Thyroid gland (tissue), 4 donors: ENCODE measurements around the gene ABCA12.

Experiments
- POLR2A ChIP-seq, 2 donors: fragments of 450-650 bp; IDR thresholded peaks; one replicate each; pipeline ENCODE4 v1.6.1; 2017; ENCODE audit warnings: antibody characterized with exemption in 2 of 2, mild to moderate bottlenecking in 2 of 2, moderate library complexity in 1 of 2
- TF ChIP-seq, protein P1 (sequence below), 6 experiments: fragments of 200-600 bp in 3 of 6; fragments of 450-650 bp in 3 of 6; sonication (generic) in 3 of 6; IDR thresholded peaks; one replicate each; pipeline ENCODE4 v1.5.1; 2016 to 2019; ENCODE audit warnings: antibody characterized with exemption in 6 of 6, mild to moderate bottlenecking in 2 of 6, inconsistent platforms in 1 of 6, moderate library complexity in 1 of 6

DNA sequence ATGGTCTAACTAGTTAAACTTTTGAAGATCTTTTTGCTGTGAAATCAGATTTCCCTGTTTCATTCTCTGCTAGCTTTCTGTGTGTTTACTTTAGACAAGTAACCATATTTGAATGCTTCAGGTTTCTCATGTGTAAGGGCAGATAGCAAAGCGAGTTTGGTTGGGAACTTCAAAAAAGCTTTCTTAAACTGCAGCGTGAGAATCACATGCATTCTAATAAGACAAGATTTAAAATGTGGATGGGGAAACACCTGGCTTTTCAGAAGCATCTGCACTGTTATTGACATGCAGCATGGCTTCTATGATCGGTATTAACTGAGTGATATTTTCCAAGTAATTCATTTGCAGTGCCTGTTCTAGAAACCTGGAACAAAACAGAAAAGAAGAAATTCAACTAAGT is 119.3 kb downstream of the ABCA12 start:
- no peak for TF ChIP-seq POLR2A (IDR thresholded peaks at IDR 0.05)
- TF ChIP-seq, protein P1, sequence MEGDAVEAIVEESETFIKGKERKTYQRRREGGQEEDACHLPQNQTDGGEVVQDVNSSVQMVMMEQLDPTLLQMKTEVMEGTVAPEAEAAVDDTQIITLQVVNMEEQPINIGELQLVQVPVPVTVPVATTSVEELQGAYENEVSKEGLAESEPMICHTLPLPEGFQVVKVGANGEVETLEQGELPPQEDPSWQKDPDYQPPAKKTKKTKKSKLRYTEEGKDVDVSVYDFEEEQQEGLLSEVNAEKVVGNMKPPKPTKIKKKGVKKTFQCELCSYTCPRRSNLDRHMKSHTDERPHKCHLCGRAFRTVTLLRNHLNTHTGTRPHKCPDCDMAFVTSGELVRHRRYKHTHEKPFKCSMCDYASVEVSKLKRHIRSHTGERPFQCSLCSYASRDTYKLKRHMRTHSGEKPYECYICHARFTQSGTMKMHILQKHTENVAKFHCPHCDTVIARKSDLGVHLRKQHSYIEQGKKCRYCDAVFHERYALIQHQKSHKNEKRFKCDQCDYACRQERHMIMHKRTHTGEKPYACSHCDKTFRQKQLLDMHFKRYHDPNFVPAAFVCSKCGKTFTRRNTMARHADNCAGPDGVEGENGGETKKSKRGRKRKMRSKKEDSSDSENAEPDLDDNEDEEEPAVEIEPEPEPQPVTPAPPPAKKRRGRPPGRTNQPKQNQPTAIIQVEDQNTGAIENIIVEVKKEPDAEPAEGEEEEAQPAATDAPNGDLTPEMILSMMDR (IDR thresholded peaks at IDR 0.05) = no peak
